ENCODE measurements around the gene VRTN. TPM values are rescaled to one million over a fixed set of nuclear protein-coding genes. Genes with fewer than 3 reads are reported as not detected.
A peak's percentile ranks its signal among the peaks of the same experiment; 100 is the strongest.
"Not testable (repeated sequence)": the region's sequence is repeated elsewhere in the genome, so short reads cannot be mapped to it uniquely, and the experiment has no call there.

Gene VRTN
- total RNA-seq, 1 donor from 2014 or later: not detected

DNA sequence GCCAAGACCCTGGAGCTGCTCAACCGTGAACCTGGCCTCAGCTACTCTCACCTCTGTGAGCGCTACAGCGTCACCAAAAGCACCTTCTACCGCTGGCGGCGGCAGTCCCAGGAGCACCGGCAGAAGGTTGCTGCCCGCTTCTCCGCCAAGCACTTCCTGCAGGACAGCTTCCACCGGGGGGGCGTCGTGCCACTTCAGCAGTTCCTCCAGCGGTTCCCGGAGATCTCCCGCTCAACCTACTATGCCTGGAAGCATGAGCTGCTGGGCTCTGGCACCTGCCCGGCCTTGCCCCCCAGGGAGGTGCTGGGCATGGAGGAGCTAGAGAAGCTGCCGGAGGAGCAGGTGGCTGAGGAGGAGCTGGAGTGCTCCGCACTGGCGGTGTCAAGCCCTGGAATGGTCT lies 9.3 kb downstream of the VRTN start:
- Mint-ChIP-seq H3K9me3 (no peaks in the 10 kb centered on the region), H3K4me1 (ENCODE audit: low read depth) (no peaks in the 10 kb centered on the region), H3K27ac (no peak overlapping the region), H3K4me3 (ENCODE audit: low read depth) (no peak overlapping the region), H3K36me3 (ENCODE audit: low read depth) (no peaks in the 10 kb centered on the region), H3K27me3 (ENCODE audit: low read depth) (peaks cover 3% of the 10 kb centered on the region)
- intact Hi-C loops (cut with micrococcal nuclease): no loop called here
- DNase-seq (ENCODE audit: low spot score): no peak

DNA sequence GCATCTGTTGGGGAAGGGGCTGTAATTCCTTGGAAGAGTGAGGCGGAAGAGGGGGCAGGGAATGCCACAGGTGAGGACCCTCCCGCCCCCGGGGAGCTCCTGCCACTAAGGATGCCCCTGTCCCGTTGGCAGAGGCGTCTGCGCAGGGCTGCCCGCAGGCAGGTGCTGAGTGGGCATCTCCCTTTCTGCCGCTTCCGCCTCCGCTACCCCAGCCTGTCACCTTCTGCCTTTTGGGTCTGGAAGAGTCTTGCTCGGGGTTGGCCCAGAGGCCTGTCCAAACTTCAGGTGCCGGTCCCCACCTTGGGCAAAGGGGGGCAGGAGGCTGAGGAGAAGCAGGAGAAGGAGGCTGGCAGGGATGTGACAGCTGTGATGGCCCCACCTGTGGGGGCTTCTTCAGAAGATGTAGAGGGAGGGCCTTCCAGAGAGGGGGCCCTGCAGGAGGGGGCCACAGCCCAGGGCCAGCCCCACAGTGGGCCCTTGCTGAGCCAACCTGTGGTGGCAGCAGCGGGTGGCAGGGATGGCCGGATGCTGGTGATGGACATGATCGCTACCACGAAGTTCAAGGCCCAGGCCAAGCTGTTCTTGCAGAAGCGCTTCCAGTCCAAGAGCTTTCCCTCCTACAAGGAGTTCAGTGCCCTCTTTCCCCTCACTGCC lies 10.0 kb downstream of the VRTN start:
- intact Hi-C loops (cut with micrococcal nuclease): no loop called here
- Mint-ChIP-seq H3K9me3 (no peaks in the 10 kb centered on the region), H3K4me1 (ENCODE audit: low read depth) (no peaks in the 10 kb centered on the region), H3K36me3 (ENCODE audit: low read depth) (no peaks in the 10 kb centered on the region), H3K27me3 (ENCODE audit: low read depth) (peaks cover 1% of the 10 kb centered on the region), H3K4me3 (ENCODE audit: low read depth) (no peak overlapping the region), H3K27ac (no peak overlapping the region)
- DNase-seq (ENCODE audit: low spot score): no peak

DNA sequence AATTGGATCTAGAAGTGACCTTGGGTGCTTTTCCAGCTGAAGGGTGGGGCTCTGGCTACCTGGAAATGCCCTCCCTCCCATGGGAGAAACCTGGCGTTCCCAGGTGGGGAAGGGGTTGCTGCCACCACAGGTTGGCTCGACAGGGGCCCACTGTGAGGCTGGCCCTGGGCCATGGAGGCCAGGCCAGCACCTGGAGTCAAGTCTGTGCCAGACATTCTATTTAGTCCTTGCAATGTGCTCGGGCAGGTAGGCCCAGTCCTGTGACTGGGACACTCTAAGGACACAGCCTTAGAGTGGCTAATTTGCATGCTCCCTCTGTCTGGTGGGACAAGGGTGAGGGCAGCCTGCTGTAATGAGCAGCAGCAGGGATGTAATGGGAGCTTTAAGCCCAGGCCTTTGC lies 11.9 kb downstream of the VRTN start:
- Mint-ChIP-seq H3K27me3 (ENCODE audit: low read depth) (peaks cover 9% of the 10 kb centered on the region), H3K4me1 (ENCODE audit: low read depth) (no peaks in the 10 kb centered on the region), H3K9me3 (no peaks in the 10 kb centered on the region), H3K27ac (no peak overlapping the region), H3K36me3 (ENCODE audit: low read depth) (no peaks in the 10 kb centered on the region), H3K4me3 (ENCODE audit: low read depth) (no peak overlapping the region)
- intact Hi-C loops (cut with micrococcal nuclease): loop anchor here (5.0 kb wide), 1 partner anchor 252 kb away; the partner anchor contains the start of gene LTBP2
- no peak for DNase-seq (ENCODE audit: low spot score)

DNA sequence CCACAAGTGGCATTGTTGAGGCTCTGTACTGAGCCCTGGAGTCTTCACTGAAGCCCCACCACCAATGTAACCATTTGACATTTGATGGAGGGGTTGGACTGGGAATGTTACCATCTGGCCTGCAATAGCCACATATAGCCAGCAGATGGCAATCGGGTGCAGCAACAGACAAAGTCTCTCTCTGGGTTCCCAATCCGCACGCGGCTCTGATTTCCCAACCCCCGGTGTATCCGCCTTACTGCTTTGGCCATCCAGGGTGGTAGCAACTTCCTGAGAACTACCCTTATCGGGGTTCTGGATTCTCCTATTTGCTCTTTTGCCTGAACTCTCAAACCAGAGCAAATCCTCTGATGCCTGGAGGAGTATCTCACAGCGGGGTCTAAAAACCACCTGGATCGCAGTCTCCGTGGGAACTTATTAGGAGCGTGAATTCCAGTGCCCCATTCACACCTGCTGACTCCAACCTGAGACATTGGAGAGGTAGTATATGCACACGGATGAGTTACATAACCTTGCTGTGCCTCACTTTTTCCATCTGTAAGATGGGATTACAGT lies 14.2 kb downstream of the VRTN start:
- H3K27me3 Mint-ChIP-seq (ENCODE audit: low read depth): peaks cover 9% of the 10 kb centered on the region
- intact Hi-C loops (cut with micrococcal nuclease): loop anchor here (1.0 to 5.0 kb wide), 2 partner anchors 130 to 250 kb away; partner anchors contain the start of gene LTBP2
- H3K9me3 Mint-ChIP-seq: no peaks in the 10 kb centered on the region
- H3K36me3 Mint-ChIP-seq (ENCODE audit: low read depth): no peaks in the 10 kb centered on the region
- H3K4me3 Mint-ChIP-seq (ENCODE audit: low read depth): no peak overlapping the region
- no peak overlapping the region for H3K27ac Mint-ChIP-seq
- peak; percentile 35 for DNase-seq (ENCODE audit: low spot score)
- H3K4me1 Mint-ChIP-seq (ENCODE audit: low read depth): no peaks in the 10 kb centered on the region

DNA sequence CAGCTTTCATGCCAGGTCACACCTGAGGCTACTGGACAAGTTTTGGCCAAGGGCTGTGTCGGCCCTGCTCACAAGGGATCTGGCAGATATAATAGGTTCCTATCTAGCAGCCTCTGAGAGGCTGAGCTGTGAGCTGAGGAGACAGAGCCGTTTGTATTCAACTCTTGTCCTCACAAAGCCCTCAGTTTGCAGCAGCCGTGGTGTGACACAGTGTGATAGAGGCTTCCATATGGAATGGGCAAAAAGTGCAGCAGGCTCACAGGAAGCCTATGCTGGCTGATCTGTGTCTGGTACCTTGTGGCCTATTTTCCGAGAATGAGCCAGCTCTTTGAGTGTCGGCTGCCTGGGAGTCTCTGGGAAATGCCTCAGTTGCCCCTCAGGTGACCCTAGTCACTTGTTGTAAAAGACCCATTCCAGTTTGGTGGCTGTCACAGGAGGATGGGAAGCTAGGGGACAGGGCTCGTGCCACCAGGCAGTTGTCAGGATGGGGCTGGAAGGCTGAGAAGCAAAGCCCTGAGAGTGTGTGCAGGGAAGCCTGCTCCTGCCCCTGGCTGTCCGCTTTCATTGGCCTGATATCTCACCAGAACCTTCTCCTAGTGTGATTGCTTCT lies 16.1 kb downstream of the VRTN start:
- peaks cover 9% of the 10 kb centered on the region for H3K27me3 Mint-ChIP-seq (ENCODE audit: low read depth)
- H3K4me1 Mint-ChIP-seq (ENCODE audit: low read depth): no peaks in the 10 kb centered on the region
- no peaks in the 10 kb centered on the region for H3K36me3 Mint-ChIP-seq (ENCODE audit: low read depth)
- no peak overlapping the region for H3K27ac Mint-ChIP-seq
- H3K4me3 Mint-ChIP-seq (ENCODE audit: low read depth): no peak overlapping the region
- intact Hi-C loops (cut with micrococcal nuclease): loop anchor here (5.0 kb wide), 1 partner anchor 248 kb away; the partner anchor contains the start of gene LTBP2
- no peaks in the 10 kb centered on the region for H3K9me3 Mint-ChIP-seq
- no peak for DNase-seq (ENCODE audit: low spot score)

DNA sequence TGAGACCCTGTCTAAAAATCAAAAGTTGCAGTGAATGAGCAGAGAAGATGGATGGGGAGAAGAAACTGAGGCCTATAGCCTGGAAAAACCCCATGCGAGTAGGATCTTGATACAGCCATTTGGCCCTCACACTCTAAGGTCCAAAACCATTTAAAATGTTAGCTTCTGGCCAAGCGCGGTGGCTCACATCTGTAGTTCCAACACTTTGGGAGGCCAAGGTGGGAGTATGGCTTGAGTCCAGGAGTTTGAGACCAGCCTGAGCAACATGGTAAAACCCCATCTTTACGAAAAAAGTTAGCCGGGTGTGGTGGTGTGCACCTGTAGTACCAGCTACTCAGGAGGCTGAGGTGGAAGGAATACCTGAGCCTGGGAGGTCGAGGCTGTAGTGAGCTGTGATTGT lies 19.8 kb downstream of the VRTN start:
- no peak overlapping the region for H3K27ac Mint-ChIP-seq
- H3K4me3 Mint-ChIP-seq (ENCODE audit: low read depth): no peak overlapping the region
- DNase-seq (ENCODE audit: low spot score): no peak
- no peaks in the 10 kb centered on the region for H3K4me1 Mint-ChIP-seq (ENCODE audit: low read depth)
- H3K9me3 Mint-ChIP-seq: no peaks in the 10 kb centered on the region
- intact Hi-C loops (cut with micrococcal nuclease): no loop called here
- H3K36me3 Mint-ChIP-seq (ENCODE audit: low read depth): no peaks in the 10 kb centered on the region
- peaks cover 7% of the 10 kb centered on the region for H3K27me3 Mint-ChIP-seq (ENCODE audit: low read depth)

DNA sequence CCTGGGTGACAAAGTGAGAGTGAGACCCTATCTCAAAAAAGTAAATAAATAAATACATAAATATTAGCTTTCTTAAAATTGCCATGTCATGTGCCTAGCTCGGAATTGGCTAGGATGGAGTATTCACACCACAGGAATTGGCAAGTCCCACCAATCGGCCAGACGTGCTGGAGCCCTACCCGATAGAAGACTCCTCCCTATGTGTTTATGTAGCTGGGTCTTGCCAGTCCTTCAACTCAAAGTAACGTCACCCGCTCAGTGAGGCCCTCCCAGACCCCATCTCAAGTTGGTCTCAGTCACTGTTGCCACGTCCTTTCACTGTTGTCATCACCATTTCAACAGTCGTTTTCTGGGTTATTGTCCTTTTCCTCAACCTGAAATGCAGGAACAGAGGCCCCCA lies 20.2 kb downstream of the VRTN start:
- Mint-ChIP-seq H3K4me3 (ENCODE audit: low read depth) (no peak overlapping the region), H3K27me3 (ENCODE audit: low read depth) (peaks cover 7% of the 10 kb centered on the region), H3K4me1 (ENCODE audit: low read depth) (no peaks in the 10 kb centered on the region), H3K9me3 (no peaks in the 10 kb centered on the region), H3K27ac (no peak overlapping the region), H3K36me3 (ENCODE audit: low read depth) (no peaks in the 10 kb centered on the region)
- DNase-seq (ENCODE audit: low spot score): no peak
- intact Hi-C loops (cut with micrococcal nuclease): no loop called here

DNA sequence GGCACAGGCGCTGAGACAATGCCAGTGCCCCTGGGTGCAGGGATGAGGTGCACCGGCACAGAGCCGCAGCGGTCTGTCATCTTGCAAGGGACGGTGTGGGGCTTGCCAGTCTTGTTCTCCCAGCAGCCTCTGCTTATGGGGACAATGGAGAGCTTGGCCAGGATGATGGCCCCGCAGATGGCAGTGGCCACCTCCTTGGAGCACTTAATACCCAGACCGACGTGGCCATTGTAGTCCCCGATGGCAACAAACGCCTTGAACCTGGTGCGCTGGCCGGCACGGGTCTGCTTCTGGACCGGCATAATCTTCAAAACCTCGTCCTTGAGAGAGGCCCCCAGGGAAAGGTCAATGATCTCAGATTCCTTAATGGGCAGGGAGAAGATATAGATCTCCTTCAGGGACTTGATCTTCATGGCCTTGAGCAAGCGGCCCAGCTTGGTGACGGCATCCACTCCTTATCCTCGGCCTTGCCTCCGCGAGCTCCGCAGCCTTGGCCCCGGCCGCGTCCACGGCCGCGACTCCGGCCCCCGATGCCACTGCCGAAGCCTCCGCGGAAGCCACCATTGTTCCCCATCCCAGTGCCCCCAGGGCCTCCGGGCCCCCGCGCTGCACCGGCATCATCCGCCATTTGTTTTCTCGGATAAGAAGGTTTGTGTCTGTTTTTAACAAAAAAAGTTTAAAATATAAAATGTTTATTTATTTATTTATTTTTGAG lies 29.9 kb downstream of the VRTN start:
- intact Hi-C loops (cut with micrococcal nuclease): no loop called here
- no peak for DNase-seq (ENCODE audit: low spot score)

DNA sequence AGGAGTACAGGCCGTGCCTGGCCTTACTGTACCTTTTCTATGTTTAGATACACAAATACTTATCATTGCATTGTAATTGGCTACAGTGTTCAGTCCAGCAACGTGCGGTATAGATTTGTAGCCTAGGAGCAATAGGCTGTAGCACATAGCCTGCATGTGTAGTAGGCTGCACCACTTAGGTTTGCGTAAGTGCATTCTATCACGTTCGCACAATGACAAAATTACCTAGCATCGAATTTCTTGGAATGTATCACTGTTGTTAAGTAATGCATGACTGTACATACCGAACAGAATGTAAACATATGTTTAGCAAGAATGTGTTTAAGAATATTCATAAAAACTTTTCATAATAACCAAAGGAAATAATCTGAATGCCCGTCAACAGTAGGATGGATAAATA lies 31.9 kb downstream of the VRTN start:
- no peak for DNase-seq (ENCODE audit: low spot score)
- Mint-ChIP-seq H3K27me3 (ENCODE audit: low read depth) (peaks cover 7% of the 10 kb centered on the region), H3K36me3 (ENCODE audit: low read depth) (no peaks in the 10 kb centered on the region), H3K4me1 (ENCODE audit: low read depth) (no peaks in the 10 kb centered on the region), H3K27ac (no peak overlapping the region), H3K4me3 (ENCODE audit: low read depth) (no peak overlapping the region), H3K9me3 (no peaks in the 10 kb centered on the region)
- intact Hi-C loops (cut with micrococcal nuclease): no loop called here

More for the DNA sequence above, 29.9 kb downstream of the VRTN start:
- H3K36me3 Mint-ChIP-seq (ENCODE audit: low read depth): no peaks in the 10 kb centered on the region
- H3K4me1 Mint-ChIP-seq (ENCODE audit: low read depth): no peaks in the 10 kb centered on the region
- H3K4me3 Mint-ChIP-seq (ENCODE audit: low read depth): no peak overlapping the region
- H3K27me3 Mint-ChIP-seq (ENCODE audit: low read depth): no peaks in the 10 kb centered on the region
- H3K9me3 Mint-ChIP-seq: no peaks in the 10 kb centered on the region
- H3K27ac Mint-ChIP-seq: no peak overlapping the region

DNA sequence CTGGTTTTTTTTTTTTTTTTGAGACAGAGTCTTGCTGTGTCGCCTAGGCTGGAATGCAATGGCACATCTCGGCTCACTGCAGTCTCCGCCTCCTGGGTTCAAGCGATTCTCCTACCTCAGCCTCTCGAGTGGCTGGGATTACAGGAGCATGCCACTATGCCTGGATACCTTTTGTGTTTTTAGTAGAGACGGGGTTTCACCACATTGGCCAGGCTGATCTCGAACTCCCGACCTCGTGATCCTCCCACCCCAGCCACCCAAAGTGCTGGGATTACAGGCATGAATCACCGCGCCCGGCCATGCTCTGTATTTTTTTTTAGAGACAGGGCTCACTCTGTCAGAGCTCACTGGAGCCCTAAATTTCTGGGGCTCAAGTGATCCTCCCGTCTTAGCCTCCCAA lies 32.6 kb downstream of the VRTN start:
- Mint-ChIP-seq H3K27me3 (ENCODE audit: low read depth) (peaks cover 9% of the 10 kb centered on the region), H3K27ac (no peak overlapping the region), H3K4me3 (ENCODE audit: low read depth) (no peak overlapping the region), H3K4me1 (ENCODE audit: low read depth) (no peaks in the 10 kb centered on the region), H3K36me3 (ENCODE audit: low read depth) (no peaks in the 10 kb centered on the region), H3K9me3 (no peaks in the 10 kb centered on the region)
- intact Hi-C loops (cut with micrococcal nuclease): no loop called here
- DNase-seq (ENCODE audit: low spot score): no peak

DNA sequence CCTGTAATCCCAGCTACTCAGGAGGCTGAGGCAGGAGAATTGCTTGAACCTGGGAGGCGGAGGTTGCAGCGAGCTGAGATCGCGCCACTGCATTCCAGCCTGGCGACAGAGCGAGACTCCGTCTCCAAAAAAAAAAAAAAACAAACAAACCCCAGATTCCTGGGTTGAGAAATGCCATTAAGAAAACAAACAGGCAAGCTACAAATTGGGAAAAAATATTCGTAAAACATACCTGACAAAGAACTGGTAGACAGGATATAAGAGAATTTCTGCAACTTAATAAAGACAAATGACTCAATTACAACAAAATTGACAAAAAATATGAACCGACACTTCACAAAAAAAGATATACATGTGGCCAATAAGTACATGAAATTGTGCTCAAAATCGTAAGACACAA lies 33.3 kb downstream of the VRTN start:
- DNase-seq (ENCODE audit: low spot score); H3K4me3 Mint-ChIP-seq (ENCODE audit: low read depth); H3K27ac Mint-ChIP-seq; H3K36me3 Mint-ChIP-seq (ENCODE audit: low read depth); H3K4me1 Mint-ChIP-seq (ENCODE audit: low read depth); H3K27me3 Mint-ChIP-seq (ENCODE audit: low read depth); intact Hi-C loops (cut with micrococcal nuclease); H3K9me3 Mint-ChIP-seq: not testable (repeated sequence)

DNA sequence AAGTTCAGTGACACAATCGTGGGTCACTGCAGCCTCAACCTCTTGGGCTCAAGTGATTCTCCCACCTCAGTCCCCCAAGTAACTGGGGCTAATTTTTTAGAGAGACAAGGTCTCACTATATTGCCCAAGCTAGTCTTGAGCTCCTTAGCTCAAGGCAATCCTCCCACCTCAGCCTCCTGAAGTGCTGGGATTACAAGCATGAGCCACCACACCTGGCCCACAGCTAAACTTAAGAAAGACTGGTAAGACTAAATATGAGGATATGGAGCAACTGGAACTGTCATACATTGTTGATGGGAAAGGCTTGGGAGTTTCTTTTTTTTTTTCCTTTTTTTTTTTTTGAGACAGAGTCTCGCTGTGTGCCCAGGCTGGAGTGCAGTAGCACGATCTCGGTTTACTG lies 34.0 kb downstream of the VRTN start:
- Mint-ChIP-seq H3K27ac (no peak overlapping the region), H3K36me3 (ENCODE audit: low read depth) (no peaks in the 10 kb centered on the region), H3K4me3 (ENCODE audit: low read depth) (no peak overlapping the region), H3K27me3 (ENCODE audit: low read depth) (peaks cover 12% of the 10 kb centered on the region), H3K9me3 (no peaks in the 10 kb centered on the region), H3K4me1 (ENCODE audit: low read depth) (no peaks in the 10 kb centered on the region)
- no peak for DNase-seq (ENCODE audit: low spot score)
- intact Hi-C loops (cut with micrococcal nuclease): no loop called here

DNA sequence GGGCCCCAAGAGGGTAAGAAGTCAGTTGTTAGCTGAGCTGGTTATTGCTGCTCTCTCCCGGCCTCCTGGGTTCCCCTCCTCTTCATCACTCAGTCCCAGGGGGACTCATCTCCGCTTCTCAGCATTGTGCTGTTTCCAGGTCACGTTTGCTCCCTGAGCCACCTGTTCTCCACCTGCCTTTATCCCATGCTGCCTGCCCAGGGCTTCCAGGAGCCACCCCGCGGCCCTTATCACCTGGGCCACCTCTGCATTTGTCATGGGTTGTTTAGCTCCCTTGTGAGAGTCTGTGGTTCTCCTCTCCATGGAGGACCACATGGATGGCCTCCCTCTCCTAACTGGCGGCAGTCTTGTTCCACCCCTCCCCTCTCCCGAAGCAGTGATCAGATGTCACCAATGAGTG lies 41.7 kb downstream of the VRTN start:
- no peak overlapping the region for H3K4me3 Mint-ChIP-seq (ENCODE audit: low read depth)
- intact Hi-C loops (cut with micrococcal nuclease): no loop called here
- H3K9me3 Mint-ChIP-seq: no peaks in the 10 kb centered on the region
- H3K27me3 Mint-ChIP-seq (ENCODE audit: low read depth): peaks cover 12% of the 10 kb centered on the region
- no peak overlapping the region for H3K27ac Mint-ChIP-seq
- no peak for DNase-seq (ENCODE audit: low spot score)
- H3K4me1 Mint-ChIP-seq (ENCODE audit: low read depth): no peaks in the 10 kb centered on the region
- no peaks in the 10 kb centered on the region for H3K36me3 Mint-ChIP-seq (ENCODE audit: low read depth)

All from activated T-helper 2 cell treated with anti-CD3 and anti-CD28 coated beads, Interferon-gamma antibody, Interleukin-2, Interleukin-4, amounts not matched to agents 10 μg/mL and 5 μg/mL and 100 μg/mL, durations not matched to agents 14 hours and 24 hours and 36 hours (primary cell).